K562 (cell line): Measurements from ENCODE around the gene LTA. TPM values are rescaled to one million over a fixed set of nuclear protein-coding genes. Genes with fewer than 3 reads are reported as not detected.

Source experiments
- CBFB ChIP-seq: sonication (generic); formaldehyde crosslinking; IDR thresholded peaks from 2 replicates; pipeline ENCODE4 v1.4.0; 2020; ENCODE audit warnings: mild to moderate bottlenecking, missing genetic modification reagents
- CBX3 ChIP-seq, 2 experiments: IDR thresholded peaks; 1 replicate in 1 of 2; 2 replicates in 1 of 2; pipeline ENCODE4 v1.6.1; 2012; ENCODE audit warnings: inconsistent platforms in 2 of 2, low read length in 2 of 2, borderline replicate concordance in 1 of 2, control low read depth in 1 of 2
- CTBP1 ChIP-seq: fragments of 450-650 bp; IDR thresholded peaks from 2 replicates; pipeline ENCODE4 v1.6.1; 2016; ENCODE audit warnings: borderline replicate concordance
- DMBX1 ChIP-seq: fragments of 250-450 bp; sonication (Bioruptor Pico); IDR thresholded peaks from 2 replicates; pipeline ENCODE4 v1.8.0; 2022; ENCODE audit warnings: inconsistent platforms, mild to moderate bottlenecking, moderate library complexity, borderline replicate concordance
- GATAD2B ChIP-seq: fragments of 450-650 bp; IDR thresholded peaks from 2 replicates; pipeline ENCODE4 v1.6.1; 2017; ENCODE audit warnings: mild to moderate bottlenecking, borderline replicate concordance
- KAT7 ChIP-seq: sonication (generic); formaldehyde crosslinking; IDR thresholded peaks from 2 replicates; pipeline ENCODE4 v1.8.0; 2022; ENCODE audit warnings: missing genetic modification reagents, mild to moderate bottlenecking, borderline replicate concordance
- KLF10 ChIP-seq: fragments of 250-450 bp; sonication (Bioruptor Pico); IDR thresholded peaks from 2 replicates; pipeline ENCODE4 v1.6.1; 2021; ENCODE audit warnings: matching md5 sums
- NFATC3 ChIP-seq: fragments of 450-650 bp; IDR thresholded peaks from 2 replicates; pipeline ENCODE4 v1.6.1; 2017; ENCODE audit warnings: mild to moderate bottlenecking
- POU5F1 ChIP-seq: fragments of 150-350 bp; IDR thresholded peaks from 2 replicates; pipeline ENCODE4 v1.6.1; 2014; ENCODE audit warnings: borderline replicate concordance, low read length, low read depth, mild to moderate bottlenecking; ENCODE audit not compliant: partially characterized antibody
- RAD51 ChIP-seq: fragments of 450-650 bp; IDR thresholded peaks from 2 replicates; pipeline ENCODE4 v1.7.1; 2016; ENCODE audit warnings: low read depth, mild to moderate bottlenecking, borderline replicate concordance
- RFX5 ChIP-seq: IDR thresholded peaks from 2 replicates; pipeline ENCODE4 v1.6.1; 2011; ENCODE audit warnings: low read depth, mild to moderate bottlenecking, improper control_type of control experiment, low read length
- TAF15 ChIP-seq: fragments of 200-400 bp; formaldehyde crosslinking; IDR thresholded peaks from 2 replicates; pipeline ENCODE4 v1.6.1; 2017; ENCODE audit warnings: mild to moderate bottlenecking, low read depth, low read length, moderate library complexity
- XRCC5 ChIP-seq: fragments of 200-400 bp; formaldehyde crosslinking; IDR thresholded peaks from 2 replicates; pipeline ENCODE4 v1.6.1; 2017; ENCODE audit warnings: low read depth, mild to moderate bottlenecking, low read length
- ZBTB17 ChIP-seq: fragments of 450-650 bp; formaldehyde crosslinking; IDR thresholded peaks from 2 replicates; pipeline ENCODE4 v1.4.0; 2020; ENCODE audit warnings: mild to moderate bottlenecking
- ZFP30 ChIP-seq: fragments of 250-450 bp; sonication (Bioruptor Pico); IDR thresholded peaks from 2 replicates; pipeline ENCODE4 v1.8.0; 2022; ENCODE audit warnings: moderate library complexity, mild to moderate bottlenecking, inconsistent platforms, borderline replicate concordance
- ZMIZ1 ChIP-seq, 2 experiments: fragments of 150-350 bp in 1 of 2; IDR thresholded peaks; 2 replicates each; pipeline ENCODE4 v1.6.1; 2012 to 2016; ENCODE audit warnings: low read depth in 2 of 2, low read length in 2 of 2, mild to moderate bottlenecking in 1 of 2, moderate library complexity in 1 of 2
- ZNF354B ChIP-seq: fragments of 250-450 bp; sonication (Bioruptor Pico); IDR thresholded peaks from 2 replicates; pipeline ENCODE4 v1.4.0; 2020
- ZNF586 ChIP-seq: fragments of 450-650 bp; formaldehyde crosslinking; conservative IDR thresholded peaks from 2 replicates; pipeline ENCODE4 v1.4.0; 2020; ENCODE audit warnings: mild to moderate bottlenecking, moderate library complexity
- polyA plus RNA-seq, 8 experiments: library from polyadenylated mRNA; depleted of rRNA in 4 of 8; stranded (reverse) in 5 of 8; unstranded in 3 of 8; fragments of >200 nt; fragmentation: Nextera tagmentation in 2 of 8; fragmentation: Illumina TruSeq in 1 of 8; extraction: Ambion mirVana in 2 of 8; extraction: Trizol in 1 of 8; gene quantifications; 2 replicates each; pipeline versions ENCODE4 v1.2.1 to v1.2.3, GENCODE V29; 2011 to 2014; ENCODE audit warnings: inconsistent platforms in 1 of 8, missing spikeins in 1 of 8
- total RNA-seq, 7 experiments: library from RNA; depleted of rRNA in 6 of 7; stranded (reverse); fragments of >200 nt in 6 of 7; fragmentation: Illumina TruSeq in 2 of 7; extraction: Trizol in 2 of 7; gene quantifications; 2 replicates each; pipeline versions ENCODE4 v1.2.1 to v1.2.3, GENCODE V29; 2011 to 2021; ENCODE audit warnings: low replicate concordance in 1 of 7
- TF ChIP-seq, protein P1 (sequence below): IDR thresholded peaks from 2 replicates; pipeline ENCODE4 v1.6.1; 2011; ENCODE audit not compliant: insufficient read length; ENCODE audit errors: extremely low read depth
- TF ChIP-seq, protein P2 (sequence below): sonication (generic); formaldehyde crosslinking; IDR thresholded peaks from 2 replicates; pipeline ENCODE4 v1.8.0; 2023; ENCODE audit warnings: mild to moderate bottlenecking, missing genetic modification reagents
- TF ChIP-seq, protein P3 (sequence below): conservative IDR thresholded peaks from 2 replicates; pipeline ENCODE4 v1.6.1; 2011; ENCODE audit warnings: low read depth, mild to moderate bottlenecking, low read length; ENCODE audit not compliant: control insufficient read depth

LTA gene
- total and polyA plus RNA-seq, 9 of the 15 experiments (the other 6 are each of a cell fraction or from before 2014, with no cell fraction given), result 0.80 TPM; not detected in 8

GRCh38 chr6:31547727-31548543 lies 24.2 kb upstream of the LTA start (continued):
- TF ChIP-seq KLF10 (CRISPR knock-in tag), result no peak
- 0 out of 2 replicates have a peak, but pooled peaks have one; percentile 54 for TF ChIP-seq NFATC3
- TF ChIP-seq GATAD2B, result no peak
- no peak for TF ChIP-seq RFX5
- no peak for TF ChIP-seq XRCC5
- TF ChIP-seq, protein P1, sequence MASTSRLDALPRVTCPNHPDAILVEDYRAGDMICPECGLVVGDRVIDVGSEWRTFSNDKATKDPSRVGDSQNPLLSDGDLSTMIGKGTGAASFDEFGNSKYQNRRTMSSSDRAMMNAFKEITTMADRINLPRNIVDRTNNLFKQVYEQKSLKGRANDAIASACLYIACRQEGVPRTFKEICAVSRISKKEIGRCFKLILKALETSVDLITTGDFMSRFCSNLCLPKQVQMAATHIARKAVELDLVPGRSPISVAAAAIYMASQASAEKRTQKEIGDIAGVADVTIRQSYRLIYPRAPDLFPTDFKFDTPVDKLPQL, result no peak
- TF ChIP-seq TAF15, result no peak
- TF ChIP-seq CTBP1, result peak; percentile 58; the same call in 1 of the 2 replicates
- peak; percentile 66; the same call in 1 of the 2 replicates for TF ChIP-seq ZBTB17 (CRISPR knock-in tag)
- no peak for TF ChIP-seq ZNF354B (CRISPR knock-in tag)
- no peak for TF ChIP-seq POU5F1
- TF ChIP-seq, protein P2, sequence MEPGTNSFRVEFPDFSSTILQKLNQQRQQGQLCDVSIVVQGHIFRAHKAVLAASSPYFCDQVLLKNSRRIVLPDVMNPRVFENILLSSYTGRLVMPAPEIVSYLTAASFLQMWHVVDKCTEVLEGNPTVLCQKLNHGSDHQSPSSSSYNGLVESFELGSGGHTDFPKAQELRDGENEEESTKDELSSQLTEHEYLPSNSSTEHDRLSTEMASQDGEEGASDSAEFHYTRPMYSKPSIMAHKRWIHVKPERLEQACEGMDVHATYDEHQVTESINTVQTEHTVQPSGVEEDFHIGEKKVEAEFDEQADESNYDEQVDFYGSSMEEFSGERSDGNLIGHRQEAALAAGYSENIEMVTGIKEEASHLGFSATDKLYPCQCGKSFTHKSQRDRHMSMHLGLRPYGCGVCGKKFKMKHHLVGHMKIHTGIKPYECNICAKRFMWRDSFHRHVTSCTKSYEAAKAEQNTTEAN (CRISPR knock-in tag), result no peak
- TF ChIP-seq CBX3 (IDR thresholded peaks at IDR 0.05; ENCODE audit: borderline replicate concordance in 1 of 2, low read length in 2 of 2), result no peak
- TF ChIP-seq CBFB, result peak; percentile 89
- TF ChIP-seq ZFP30 (CRISPR knock-in tag), result no peak
- no peak for TF ChIP-seq RAD51
- no peak for TF ChIP-seq ZNF586
- TF ChIP-seq, protein P3, sequence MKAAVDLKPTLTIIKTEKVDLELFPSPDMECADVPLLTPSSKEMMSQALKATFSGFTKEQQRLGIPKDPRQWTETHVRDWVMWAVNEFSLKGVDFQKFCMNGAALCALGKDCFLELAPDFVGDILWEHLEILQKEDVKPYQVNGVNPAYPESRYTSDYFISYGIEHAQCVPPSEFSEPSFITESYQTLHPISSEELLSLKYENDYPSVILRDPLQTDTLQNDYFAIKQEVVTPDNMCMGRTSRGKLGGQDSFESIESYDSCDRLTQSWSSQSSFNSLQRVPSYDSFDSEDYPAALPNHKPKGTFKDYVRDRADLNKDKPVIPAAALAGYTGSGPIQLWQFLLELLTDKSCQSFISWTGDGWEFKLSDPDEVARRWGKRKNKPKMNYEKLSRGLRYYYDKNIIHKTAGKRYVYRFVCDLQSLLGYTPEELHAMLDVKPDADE, result 0 out of 2 replicates have a peak, but pooled peaks have one; percentile 22
- peak; percentile 33; the same call in 1 of the 2 replicates for TF ChIP-seq DMBX1 (CRISPR knock-in tag)
- no peak for TF ChIP-seq ZMIZ1 (IDR thresholded peaks at IDR 0.05; ENCODE audit: low read depth in 2 of 2, low read length in 2 of 2)
- peak; percentile 69; the same call in 1 of the 2 replicates for TF ChIP-seq KAT7 (CRISPR knock-in tag)
